SU-DHL-6 (cell line): Measurements from ENCODE around the gene STX1A.
A peak's percentile ranks its signal among the peaks of the same experiment; 100 is the strongest.

Experiments used
- H2AFZ ChIP-seq: fragments of 200-600 bp; sonication (generic); 2 replicates; pipeline ENCODE4 v1.6.1; 2014; ENCODE audit warnings: low read depth, mild to moderate bottlenecking, moderate library complexity, mixed read lengths, antibody characterized with exemption, low read length; ENCODE audit not compliant: severe bottlenecking
- H3F3A ChIP-seq: fragments of 200-600 bp; shearing (Covaris generic); 2 replicates; pipeline ENCODE4 v1.6.0; 2016; ENCODE audit warnings: antibody characterized with exemption, mild to moderate bottlenecking; ENCODE audit not compliant: insufficient read depth
- H3K27ac ChIP-seq: fragments of 200-600 bp; sonication (generic); 2 replicates; pipeline ENCODE4 v1.5.1; 2016; ENCODE audit warnings: low read depth, mild to moderate bottlenecking, low read length, moderate library complexity, mixed read lengths
- H3K27me3 ChIP-seq: fragments of 200-600 bp; sonication (generic), shearing (Covaris generic); 2 replicates; pipeline ENCODE4 v1.6.0; 2014; ENCODE audit warnings: mild to moderate bottlenecking, low read length
- H3K36me3 ChIP-seq: fragments of 200-600 bp; sonication (generic); 2 replicates; pipeline ENCODE4 v1.6.1; 2014; ENCODE audit warnings: mild to moderate bottlenecking, low read length, mixed read lengths
- H3K4me2 ChIP-seq: fragments of 300-600, 200-600 bp; shearing (Covaris generic), sonication (generic); 2 replicates; pipeline ENCODE4 v1.6.0; 2014; ENCODE audit warnings: low read length, low read depth, mild to moderate bottlenecking; ENCODE audit not compliant: poor library complexity, severe bottlenecking
- H3K4me3 ChIP-seq: fragments of 200-600 bp; sonication (generic); 2 replicates; pipeline ENCODE4 v1.5.1; 2014; ENCODE audit warnings: antibody characterized with exemption, low read length, mild to moderate bottlenecking, mixed read lengths; ENCODE audit not compliant: insufficient read depth, poor library complexity, severe bottlenecking
- H3K79me2 ChIP-seq: fragments of 200-600 bp; sonication (generic); 2 replicates; pipeline ENCODE4 v1.6.1; 2014; ENCODE audit warnings: mild to moderate bottlenecking, low read length, moderate library complexity; ENCODE audit not compliant: insufficient read depth
- H3K9ac ChIP-seq: fragments of 200-600 bp; sonication (generic); 2 replicates; pipeline ENCODE4 v1.7.0; 2014; ENCODE audit warnings: mild to moderate bottlenecking, low read length
- H3K9me2 ChIP-seq: fragments of 200-600 bp; sonication (generic); replicated peaks from 2 replicates; pipeline ENCODE4 v1.6.1; 2014; ENCODE audit warnings: low read length; ENCODE audit not compliant: insufficient read depth
- H3K9me3 ChIP-seq: fragments of 200-600 bp; sonication (generic); 2 replicates; pipeline ENCODE4 v1.6.1; 2014; ENCODE audit warnings: low read length, mixed read lengths; ENCODE audit not compliant: insufficient read depth
- H4K20me1 ChIP-seq: fragments of 200-600 bp; sonication (generic); 2 replicates; pipeline ENCODE4 v1.6.1; 2014; ENCODE audit warnings: low read depth, mild to moderate bottlenecking, antibody characterized with exemption, low read length, moderate library complexity, mixed read lengths
- EZH2phosphoT487 ChIP-seq: fragments of 200-600 bp; sonication (generic), shearing (Covaris generic); conservative IDR thresholded peaks from 2 replicates; pipeline ENCODE4 v1.6.1; 2018; ENCODE audit warnings: mild to moderate bottlenecking, antibody characterized with exemption, low read length, moderate library complexity, mixed read lengths
- TF ChIP-seq, protein P1 (sequence below): fragments of 200-600 bp; sonication (generic); IDR thresholded peaks from one replicate; pipeline ENCODE4 v1.5.1; 2017; ENCODE audit warnings: antibody characterized with exemption, mild to moderate bottlenecking, low read length, moderate library complexity; ENCODE audit not compliant: insufficient read depth, poor library complexity, severe bottlenecking

Gene STX1A

DNA sequence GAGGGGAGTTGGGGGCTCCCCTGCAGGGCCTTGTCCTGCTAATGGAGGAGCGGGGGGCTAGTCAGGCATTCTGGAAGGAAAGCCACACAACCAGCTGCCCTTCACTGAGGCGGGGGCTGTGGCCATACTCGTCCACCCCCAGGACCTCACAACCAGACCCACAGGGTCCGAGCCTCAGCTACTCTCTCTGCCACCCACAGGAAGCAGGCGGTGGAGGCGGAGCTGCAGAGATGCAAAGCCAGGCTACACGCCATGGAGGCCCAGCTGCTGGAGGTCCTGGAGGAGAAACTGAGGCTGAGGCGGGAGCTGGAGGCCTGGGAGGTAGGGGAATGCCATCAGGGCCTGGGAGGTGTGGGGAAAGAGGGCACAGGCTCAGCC is 16.0 kb upstream of the STX1A start:
- H3K79me2 ChIP-seq: peaks cover 9% of the 10 kb centered on the region; the same call in 1 of the 2 replicates
- H3K4me3 ChIP-seq: no peak overlapping the region
- 0 out of 2 replicates have a peak, but pooled peaks cover 4% of the 10 kb centered on the region for H3F3A ChIP-seq
- H3K9me2 ChIP-seq: no peaks in the 10 kb centered on the region
- no peak overlapping the region for H3K9ac ChIP-seq
- H2AFZ ChIP-seq: no peak overlapping the region
- H3K27ac ChIP-seq: no peak overlapping the region
- H3K27me3 ChIP-seq: no peaks in the 10 kb centered on the region
- 0 out of 2 replicates have a peak, but pooled peaks cover 3% of the 10 kb centered on the region for H4K20me1 ChIP-seq
- TF ChIP-seq, protein P1, sequence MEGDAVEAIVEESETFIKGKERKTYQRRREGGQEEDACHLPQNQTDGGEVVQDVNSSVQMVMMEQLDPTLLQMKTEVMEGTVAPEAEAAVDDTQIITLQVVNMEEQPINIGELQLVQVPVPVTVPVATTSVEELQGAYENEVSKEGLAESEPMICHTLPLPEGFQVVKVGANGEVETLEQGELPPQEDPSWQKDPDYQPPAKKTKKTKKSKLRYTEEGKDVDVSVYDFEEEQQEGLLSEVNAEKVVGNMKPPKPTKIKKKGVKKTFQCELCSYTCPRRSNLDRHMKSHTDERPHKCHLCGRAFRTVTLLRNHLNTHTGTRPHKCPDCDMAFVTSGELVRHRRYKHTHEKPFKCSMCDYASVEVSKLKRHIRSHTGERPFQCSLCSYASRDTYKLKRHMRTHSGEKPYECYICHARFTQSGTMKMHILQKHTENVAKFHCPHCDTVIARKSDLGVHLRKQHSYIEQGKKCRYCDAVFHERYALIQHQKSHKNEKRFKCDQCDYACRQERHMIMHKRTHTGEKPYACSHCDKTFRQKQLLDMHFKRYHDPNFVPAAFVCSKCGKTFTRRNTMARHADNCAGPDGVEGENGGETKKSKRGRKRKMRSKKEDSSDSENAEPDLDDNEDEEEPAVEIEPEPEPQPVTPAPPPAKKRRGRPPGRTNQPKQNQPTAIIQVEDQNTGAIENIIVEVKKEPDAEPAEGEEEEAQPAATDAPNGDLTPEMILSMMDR: no peak
- no peak for TF ChIP-seq EZH2phosphoT487
- H3K9me3 ChIP-seq: no peaks in the 10 kb centered on the region
- no peaks in the 10 kb centered on the region for H3K36me3 ChIP-seq
- H3K4me2 ChIP-seq: no peak overlapping the region

DNA sequence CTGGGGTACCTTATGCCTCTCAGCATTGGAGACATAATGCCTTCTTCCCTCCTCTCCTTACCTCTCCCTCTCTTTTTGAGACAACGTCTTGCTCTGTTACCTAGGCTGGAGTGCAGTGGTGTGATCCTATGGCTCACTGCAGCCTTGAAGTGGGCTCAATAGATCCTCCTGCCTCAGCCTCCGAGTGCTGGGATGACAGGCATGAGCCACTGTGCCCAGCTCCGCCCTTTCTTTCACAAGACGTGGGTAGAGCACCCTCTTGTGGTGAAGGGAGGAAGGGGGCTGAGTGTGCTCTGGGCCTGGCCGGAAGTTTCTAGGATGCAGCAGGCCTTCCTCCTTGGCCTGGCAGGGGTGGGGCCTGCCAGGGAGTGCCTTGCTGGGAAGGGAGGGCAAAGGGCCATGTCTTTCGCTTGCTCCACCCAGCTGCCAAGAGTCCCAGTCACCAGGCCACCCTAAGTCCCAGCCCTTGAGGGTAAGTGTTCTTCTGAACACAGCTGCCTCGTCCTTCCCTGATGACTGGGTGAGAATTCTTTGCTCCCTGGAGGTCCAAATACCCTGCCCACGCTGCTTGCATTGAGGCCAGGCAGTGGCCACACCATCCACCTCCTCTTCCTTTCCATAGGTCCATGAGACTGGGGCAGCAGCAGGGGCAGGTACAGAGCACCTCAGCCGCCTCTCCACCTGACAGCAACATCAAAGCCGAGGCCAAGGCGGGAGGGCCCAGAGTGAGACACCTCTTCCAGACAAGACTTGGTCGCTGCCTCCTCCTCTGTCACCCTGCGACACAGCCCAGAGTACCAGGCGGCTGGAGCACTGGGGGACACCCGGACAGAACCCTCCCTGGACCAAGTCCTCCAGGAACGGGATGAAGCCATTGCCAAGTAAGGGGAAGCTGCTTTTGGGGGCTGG is 15.4 kb upstream of the STX1A start:
- no peak overlapping the region for H3K4me3 ChIP-seq
- H3K4me2 ChIP-seq: no peak overlapping the region
- 0 out of 2 replicates have a peak, but pooled peaks cover 4% of the 10 kb centered on the region for H3F3A ChIP-seq
- 0 out of 2 replicates have a peak overlapping the region, but pooled peaks have one; percentile 18 for H3K9ac ChIP-seq
- H3K27me3 ChIP-seq: no peaks in the 10 kb centered on the region
- no peaks in the 10 kb centered on the region for H3K9me3 ChIP-seq
- TF ChIP-seq, protein P1: peak; percentile 99
- no peak for TF ChIP-seq EZH2phosphoT487
- H3K27ac ChIP-seq: 0 out of 2 replicates have a peak overlapping the region, but pooled peaks have one; percentile 27
- H4K20me1 ChIP-seq: 0 out of 2 replicates have a peak, but pooled peaks cover 3% of the 10 kb centered on the region
- H3K36me3 ChIP-seq: no peaks in the 10 kb centered on the region
- H3K79me2 ChIP-seq: peaks cover 9% of the 10 kb centered on the region; the same call in 1 of the 2 replicates
- H2AFZ ChIP-seq: peak overlapping the region; percentile 48
- H3K9me2 ChIP-seq: no peaks in the 10 kb centered on the region

DNA sequence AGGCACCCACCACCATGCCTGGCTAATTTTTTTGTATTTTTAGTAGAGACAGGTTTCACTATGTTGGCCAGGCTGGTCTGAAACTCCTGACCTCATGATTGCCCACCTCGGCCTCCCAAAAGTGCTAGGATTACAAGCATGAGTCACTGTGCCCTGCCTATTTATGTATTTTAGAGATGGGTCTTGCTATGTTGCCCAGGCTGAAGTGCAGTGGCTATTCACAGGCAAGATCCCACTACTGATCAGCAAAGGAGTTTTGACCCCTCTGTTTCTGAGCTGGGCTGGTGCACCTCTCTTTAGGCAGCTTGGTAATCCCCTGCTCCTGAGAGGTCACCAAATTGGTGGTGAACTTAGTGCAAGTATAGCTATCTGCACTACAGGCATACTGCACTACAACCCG is 12.9 kb upstream of the STX1A start:
- no peaks in the 10 kb centered on the region for H3K27me3 ChIP-seq
- H3K9me3 ChIP-seq: no peaks in the 10 kb centered on the region
- no peak for TF ChIP-seq EZH2phosphoT487
- TF ChIP-seq, protein P1: no peak
- H3K9ac ChIP-seq: no peak overlapping the region
- H3K9me2 ChIP-seq: no peaks in the 10 kb centered on the region
- H3F3A ChIP-seq: 0 out of 2 replicates have a peak, but pooled peaks cover 4% of the 10 kb centered on the region
- H3K79me2 ChIP-seq: no peaks in the 10 kb centered on the region
- H3K36me3 ChIP-seq: no peaks in the 10 kb centered on the region
- no peaks in the 10 kb centered on the region for H4K20me1 ChIP-seq
- no peak overlapping the region for H3K4me3 ChIP-seq
- H2AFZ ChIP-seq: no peak overlapping the region
- H3K27ac ChIP-seq: no peak overlapping the region
- H3K4me2 ChIP-seq: no peak overlapping the region
